Stimulated activated CD4-positive, alpha-beta T cell treated with anti-CD3 and anti-CD28 coated beads, Interleukin-15, amount 100 ng/mL, for 48 hours (primary cell): ENCODE measurements around the gene ANXA11.

ENCODE experiments used
- DNase-seq, 2 donors: peaks; one replicate each; pipeline ENCODE4 v3.0.0-alpha.2; 2020; ENCODE audit warnings: low read depth in 2 of 2

The ANXA11 gene

GRCh38 chr10:80104066-80104926 lies 101.0 kb downstream of the ANXA11 start:
- DNase-seq, result no peak
